OCI-LY3 (cell line): ENCODE measurements around the gene ASPHD1.

Source experiments
- H2AFZ ChIP-seq: fragments of 200-600, 300-600 bp; shearing (Covaris generic); 2 replicates; pipeline ENCODE4 v1.6.0; 2014; ENCODE audit warnings: antibody characterized with exemption, low read depth, low read length
- H3K27ac ChIP-seq: fragments of 200-600, 300-600 bp; sonication (generic); 2 replicates; pipeline ENCODE4 v1.5.1; 2014; ENCODE audit warnings: mild to moderate bottlenecking, low read length, moderate library complexity, mixed read lengths
- H3K27me3 ChIP-seq: fragments of 200-600, 300-600 bp; sonication (generic); 2 replicates; pipeline ENCODE4 v1.6.1; 2014; ENCODE audit warnings: low read depth, low read length, mixed read lengths
- H3K36me3 ChIP-seq: fragments of 200-600, 300-600 bp; sonication (generic); replicated peaks from 2 replicates; pipeline ENCODE3; 2014; ENCODE audit warnings: low read depth, low read length, mixed read lengths
- H3K4me1 ChIP-seq: fragments of 300-600, 200-600 bp; sonication (generic); 2 replicates; pipeline ENCODE4 v1.6.1; 2014; ENCODE audit warnings: low read length, mixed read lengths
- H3K4me2 ChIP-seq: fragments of 200-600, 300-600 bp; sonication (generic); 2 replicates; pipeline ENCODE4 v1.6.1; 2014; ENCODE audit warnings: low read length, mixed read lengths
- H3K4me3 ChIP-seq: fragments of 300-600, 200-600 bp; sonication (generic); 2 replicates; pipeline ENCODE4 v1.5.1; 2014; ENCODE audit warnings: antibody characterized with exemption, mild to moderate bottlenecking, low read length, moderate library complexity
- H3K79me2 ChIP-seq: fragments of 300-600, 200-600 bp; shearing (Covaris generic); 2 replicates; pipeline ENCODE4 v1.6.1; 2014; ENCODE audit warnings: mild to moderate bottlenecking, low read length, mixed read lengths
- H3K9ac ChIP-seq: fragments of 300-600, 200-600 bp; shearing (Covaris generic); 2 replicates; pipeline ENCODE4 v1.6.0; 2014; ENCODE audit warnings: mild to moderate bottlenecking, low read length, moderate library complexity
- H3K9me3 ChIP-seq: fragments of 200-600, 300-600 bp; shearing (Covaris generic); 2 replicates; pipeline ENCODE4 v1.6.1; 2014; ENCODE audit warnings: low read length, mixed read lengths; ENCODE audit not compliant: insufficient read depth
- H4K20me1 ChIP-seq: fragments of 200-600, 300-600 bp; sonication (generic); 2 replicates; pipeline ENCODE4 v1.6.1; 2016; ENCODE audit warnings: low read length, mixed read lengths; ENCODE audit not compliant: insufficient read depth
- EZH2phosphoT487 ChIP-seq: fragments of 200-600 bp; shearing (Covaris generic); IDR thresholded peaks from 2 replicates; pipeline ENCODE4 v1.6.1; 2018; ENCODE audit warnings: antibody characterized with exemption, mixed run types, low read depth
- TF ChIP-seq, protein P1 (sequence below): fragments of 200-600, 300-600 bp; sonication (generic); IDR thresholded peaks from 2 replicates; pipeline ENCODE4 v1.5.1; 2014; ENCODE audit warnings: antibody characterized with exemption, low read length, low read depth

ASPHD1 gene

DNA sequence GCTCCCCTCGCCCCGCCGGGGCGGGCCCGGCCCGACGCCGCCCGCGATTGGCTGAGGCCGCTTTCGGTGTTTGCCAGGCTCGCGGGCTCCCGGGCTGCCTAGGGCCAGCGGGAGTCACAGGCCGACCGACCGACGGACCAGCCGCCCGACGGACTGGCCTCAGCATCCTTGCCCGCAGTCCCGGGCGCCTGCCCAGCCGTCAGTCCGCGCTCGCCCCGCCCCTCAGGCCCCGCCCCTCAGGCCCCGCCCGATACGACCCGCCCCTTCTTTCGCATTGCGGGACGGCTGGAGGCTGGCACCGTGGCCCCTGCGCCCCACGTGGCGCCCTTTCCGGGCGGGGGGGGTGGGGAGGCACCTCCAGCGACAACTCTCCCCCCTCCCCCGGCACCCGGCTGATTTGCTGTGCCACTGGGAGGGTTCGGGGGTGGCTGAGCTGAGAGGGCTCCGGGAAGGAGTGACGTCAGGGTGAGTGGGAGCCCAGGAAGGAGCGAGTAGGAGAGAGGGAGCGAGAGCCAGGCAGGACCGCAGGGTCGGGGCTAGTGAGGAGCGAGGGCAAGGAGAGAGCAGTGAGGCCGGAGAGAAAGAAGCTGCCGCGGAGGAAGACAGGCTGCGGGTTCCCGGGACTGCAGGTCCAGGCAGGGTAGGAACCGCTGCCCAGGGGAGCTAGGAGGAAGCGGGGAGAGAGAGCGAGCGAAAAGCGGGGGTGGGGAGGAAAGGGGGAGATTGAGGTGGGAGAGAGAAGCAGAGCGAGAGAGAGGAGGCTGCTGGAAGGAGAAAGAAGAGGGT, at the start of gene ASPHD1:
Gene ASPHD1 (plus strand): TSS at position 387 of the 786 bp plus-strand sequence. CDS start 484 bp downstream, outside the sequence.
- Histone ChIP-seq H4K20me1 (peaks cover 3% of the 10 kb centered on the region), H3K4me2 (peak within 1 kb of the TSS; percentile 54), H3K79me2 (no peaks in the 10 kb centered on the region), H3K27me3 (peaks cover 8% of the 10 kb centered on the region), H3K9ac (no peak within 1 kb of the TSS), H2AFZ (no peak within 1 kb of the TSS), H3K27ac (no peak within 1 kb of the TSS), H3K4me3 (peak within 1 kb of the TSS; percentile 78), H3K36me3 (no peaks in the 10 kb centered on the region), H3K4me1 (no peaks in the 10 kb centered on the region; the same call in 1 of the 2 replicates), H3K9me3 (no peaks in the 10 kb centered on the region)
- TF ChIP-seq, protein P1, sequence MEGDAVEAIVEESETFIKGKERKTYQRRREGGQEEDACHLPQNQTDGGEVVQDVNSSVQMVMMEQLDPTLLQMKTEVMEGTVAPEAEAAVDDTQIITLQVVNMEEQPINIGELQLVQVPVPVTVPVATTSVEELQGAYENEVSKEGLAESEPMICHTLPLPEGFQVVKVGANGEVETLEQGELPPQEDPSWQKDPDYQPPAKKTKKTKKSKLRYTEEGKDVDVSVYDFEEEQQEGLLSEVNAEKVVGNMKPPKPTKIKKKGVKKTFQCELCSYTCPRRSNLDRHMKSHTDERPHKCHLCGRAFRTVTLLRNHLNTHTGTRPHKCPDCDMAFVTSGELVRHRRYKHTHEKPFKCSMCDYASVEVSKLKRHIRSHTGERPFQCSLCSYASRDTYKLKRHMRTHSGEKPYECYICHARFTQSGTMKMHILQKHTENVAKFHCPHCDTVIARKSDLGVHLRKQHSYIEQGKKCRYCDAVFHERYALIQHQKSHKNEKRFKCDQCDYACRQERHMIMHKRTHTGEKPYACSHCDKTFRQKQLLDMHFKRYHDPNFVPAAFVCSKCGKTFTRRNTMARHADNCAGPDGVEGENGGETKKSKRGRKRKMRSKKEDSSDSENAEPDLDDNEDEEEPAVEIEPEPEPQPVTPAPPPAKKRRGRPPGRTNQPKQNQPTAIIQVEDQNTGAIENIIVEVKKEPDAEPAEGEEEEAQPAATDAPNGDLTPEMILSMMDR: no peak
- no peak for TF ChIP-seq EZH2phosphoT487

- H3K4me2 ChIP-seq: no peak overlapping the region
- no peak overlapping the region for H3K4me3 ChIP-seq
- no peaks in the 10 kb centered on the region for H3K27me3 ChIP-seq
- H3K79me2 ChIP-seq: no peaks in the 10 kb centered on the region
- no peak for TF ChIP-seq EZH2phosphoT487
- TF ChIP-seq, protein P1: no peak
- no peak overlapping the region for H3K27ac ChIP-seq
- no peak overlapping the region for H3K9ac ChIP-seq
- H4K20me1 ChIP-seq: no peaks in the 10 kb centered on the region
- H2AFZ ChIP-seq: no peak overlapping the region
- no peaks in the 10 kb centered on the region for H3K9me3 ChIP-seq
- H3K36me3 ChIP-seq: no peaks in the 10 kb centered on the region
- H3K4me1 ChIP-seq: no peaks in the 10 kb centered on the region
Measured at GRCh38 chr16:29850998-29851397, 49.3 kb upstream of the ASPHD1 start.

- Histone ChIP-seq H3K4me2 (no peak overlapping the region), H3K79me2 (no peaks in the 10 kb centered on the region), H2AFZ (no peak overlapping the region), H4K20me1 (no peaks in the 10 kb centered on the region), H3K4me1 (no peaks in the 10 kb centered on the region), H3K27me3 (no peaks in the 10 kb centered on the region), H3K4me3 (no peak overlapping the region), H3K9me3 (no peaks in the 10 kb centered on the region), H3K36me3 (no peaks in the 10 kb centered on the region), H3K9ac (no peak overlapping the region), H3K27ac (no peak overlapping the region)
- TF ChIP-seq, protein P1: no peak
- TF ChIP-seq EZH2phosphoT487: no peak
Measured at GRCh38 chr16:29852654-29853053, 47.6 kb upstream of the ASPHD1 start.

- TF ChIP-seq, protein P1: no peak
- no peaks in the 10 kb centered on the region for H3K79me2 ChIP-seq
- H3K36me3 ChIP-seq: peaks cover 3% of the 10 kb centered on the region
- no peaks in the 10 kb centered on the region for H3K27me3 ChIP-seq
- no peaks in the 10 kb centered on the region for H3K9me3 ChIP-seq
- no peak overlapping the region for H3K4me3 ChIP-seq
- no peak overlapping the region for H2AFZ ChIP-seq
- no peak overlapping the region for H3K27ac ChIP-seq
- H3K4me1 ChIP-seq: no peaks in the 10 kb centered on the region
- no peaks in the 10 kb centered on the region for H4K20me1 ChIP-seq
- H3K9ac ChIP-seq: no peak overlapping the region
- H3K4me2 ChIP-seq: no peak overlapping the region
Measured at GRCh38 chr16:29854520-29855100, 45.7 kb upstream of the ASPHD1 start.
